B cell (primary cell): ENCODE results near the gene MTFR1L. TPM values are rescaled to one million over a fixed set of nuclear protein-coding genes. Genes with fewer than 3 reads are reported as not detected.

Experiments used
- ATAC-seq: fragments of 200-7000 bp; cut with Tn5 transposase; one replicate; pipeline ENCODE4 v1.10.0; 2021; ENCODE audit warnings: low read depth, mild to moderate bottlenecking, moderate number of reproducible peaks, moderate library complexity
- CTCF ChIA-PET: fragments of 350-600 bp; sonication (Branson Sonifier 250); formaldehyde crosslinking; loops from one replicate; lab custom pipeline; 2021; ENCODE audit warnings: antibody characterized with exemption, inconsistent platforms; lab: Charles Lee
- POLR2A ChIA-PET: fragments of 350-600 bp; sonication (Branson Sonifier 250); formaldehyde crosslinking; loops from one replicate; lab custom pipeline; 2021; ENCODE audit warnings: antibody characterized with exemption; lab: Charles Lee
- DNase-seq: peaks from one replicate; pipeline ENCODE4 v3.0.0; 2013
- H2AFZ ChIP-seq: 2 replicates; pipeline ENCODE4 v1.6.1; 2012; ENCODE audit warnings: mild to moderate bottlenecking, low read depth, low read length; ENCODE audit not compliant: insufficient read depth, poor library complexity, severe bottlenecking
- H3K27ac ChIP-seq, 2 donors: 1 replicate in 1 of 2; 2 replicates in 1 of 2; pipeline ENCODE4 v1.5.1; 2012 to 2013; ENCODE audit warnings: low read length in 2 of 2, mild to moderate bottlenecking in 2 of 2, moderate library complexity in 1 of 2
- H3K27me3 ChIP-seq, 4 experiments: fragments of 200-600 bp in 1 of 4; sonication (generic) in 1 of 4; replicated peaks in 1 of 4; 1 replicate in 2 of 4; 2 replicates in 2 of 4; pipeline versions ENCODE4 v1.6.1 to v1.7.0; 2013 to 2016; ENCODE audit warnings: low read length in 3 of 4, mild to moderate bottlenecking in 2 of 4, mixed read lengths in 1 of 4, moderate library complexity in 1 of 4; ENCODE audit not compliant: insufficient read depth in 4 of 4, control insufficient read depth in 3 of 4; ENCODE audit errors: control extremely low read depth in 1 of 4
- H3K36me3 ChIP-seq, 2 experiments: replicated peaks in 1 of 2; 1 replicate in 1 of 2; 2 replicates in 1 of 2; pipeline versions ENCODE4 v1.6.1 to v1.7.1; 2013; ENCODE audit warnings: low read length in 1 of 2; ENCODE audit not compliant: insufficient read depth in 2 of 2, control insufficient read depth in 1 of 2; ENCODE audit errors: control extremely low read depth in 1 of 2, extremely low read depth in 1 of 2
- H3K4me1 ChIP-seq, 2 donors: fragments of 200-600 bp in 1 of 2; sonication (generic) in 1 of 2; 1 replicate in 1 of 2; 2 replicates in 1 of 2; pipeline versions ENCODE4 v1.5.1 to v1.6.1; 2013 to 2017; ENCODE audit warnings: low read length in 2 of 2; ENCODE audit not compliant: control insufficient read depth in 2 of 2, insufficient read depth in 2 of 2
- H3K4me2 ChIP-seq: replicated peaks from 2 replicates; pipeline ENCODE3; 2012; ENCODE audit warnings: mild to moderate bottlenecking, low read depth, low read length; ENCODE audit not compliant: poor library complexity, severe bottlenecking
- H3K4me3 ChIP-seq, 5 experiments: fragments of 200-600 bp in 1 of 5; sonication (generic) in 1 of 5; 1 replicate in 3 of 5; 2 replicates in 2 of 5; pipeline versions ENCODE4 v1.5.1 to v1.7.0; 2011 to 2016; ENCODE audit warnings: low read length in 4 of 5, mild to moderate bottlenecking in 4 of 5, low read depth in 2 of 5, control low read depth in 1 of 5, moderate library complexity in 1 of 5; ENCODE audit not compliant: insufficient read depth in 1 of 5; ENCODE audit errors: control extremely low read depth in 1 of 5, extremely low read depth in 1 of 5
- H3K79me2 ChIP-seq: fragments of 200-600 bp; sonication (generic); one replicate; pipeline ENCODE4 v1.6.0; 2016; ENCODE audit warnings: low read length; ENCODE audit not compliant: control insufficient read depth, insufficient read depth
- H3K9ac ChIP-seq: fragments of 200-600 bp; sonication (generic); 2 replicates; pipeline ENCODE4 v1.6.1; 2017; ENCODE audit warnings: mild to moderate bottlenecking, low read length, moderate library complexity
- H3K9me3 ChIP-seq, 3 donors: one replicate each; pipeline versions ENCODE4 v1.6.1 to v1.7.1; 2013; ENCODE audit warnings: low read length in 2 of 3; ENCODE audit not compliant: control insufficient read depth in 2 of 3, insufficient read depth in 1 of 3; ENCODE audit errors: control extremely low read depth in 1 of 3
- H4K20me1 ChIP-seq: 2 replicates; pipeline ENCODE4 v1.6.0; 2012; ENCODE audit warnings: mild to moderate bottlenecking, low read length; ENCODE audit not compliant: insufficient read depth, control insufficient read depth, poor library complexity, severe bottlenecking
- H3K27ac Mint-ChIP-seq: one replicate; pipeline ENCODE4 v1.8.0; 2021; ENCODE audit warnings: mixed read lengths
- H3K27me3 Mint-ChIP-seq: one replicate; pipeline ENCODE4 v1.8.0; 2021; ENCODE audit warnings: mixed read lengths
- H3K4me1 Mint-ChIP-seq: one replicate; pipeline ENCODE4 v1.8.0; 2021; ENCODE audit warnings: mixed read lengths
- H3K4me3 Mint-ChIP-seq: one replicate; pipeline ENCODE4 v1.8.0; 2021; ENCODE audit warnings: mixed read lengths
- H3K9me3 Mint-ChIP-seq: one replicate; pipeline ENCODE4 v1.8.0; 2022; ENCODE audit warnings: mixed read lengths; ENCODE audit not compliant: insufficient read depth
- CTCF ChIP-seq: fragments of 200-600 bp; IDR thresholded peaks from one replicate; pipeline ENCODE4 v1.8.0; 2022; ENCODE audit warnings: antibody characterized with exemption, mild to moderate bottlenecking
- EZH2 ChIP-seq: IDR thresholded peaks from 2 replicates; pipeline ENCODE4 v1.6.1; 2012; ENCODE audit warnings: borderline replicate concordance, low read depth, mild to moderate bottlenecking, moderate library complexity, low read length; ENCODE audit not compliant: insufficient read depth, poor library complexity, severe bottlenecking
- WGBS: methylation state at CpG from one replicate; pipeline ENCODE4 v1.1.5; 2013; ENCODE audit warnings: missing lambda C conversion rate; ENCODE audit not compliant: insufficient coverage; 5-methylcytosine and 5-hydroxymethylcytosine counted together
- intact Hi-C: fragments of 100-400 bp; cut with micrococcal nuclease; formaldehyde crosslinking; loops from one replicate; pipeline ENCODE4 v1.10.0; 2022
- polyA plus RNA-seq: library from polyadenylated mRNA; depleted of rRNA; stranded (reverse); fragments of >200 nt; gene quantifications from 2 replicates; pipeline ENCODE4 v1.2.3, GENCODE V29; 2012
- total RNA-seq, 2 donors: library from RNA; stranded (reverse); fragments of 120-200 nt in 1 of 2; gene quantifications; 1 replicate in 1 of 2; 2 replicates in 1 of 2; pipeline versions ENCODE4 v1.2.3 to v1.2.4, GENCODE V29; 2013 to 2022

Gene MTFR1L
- total and polyA plus RNA-seq, 2 donors (not counting 1 experiment from before 2014, with no cell fraction given): 41.5 to 44.6 TPM

DNA sequence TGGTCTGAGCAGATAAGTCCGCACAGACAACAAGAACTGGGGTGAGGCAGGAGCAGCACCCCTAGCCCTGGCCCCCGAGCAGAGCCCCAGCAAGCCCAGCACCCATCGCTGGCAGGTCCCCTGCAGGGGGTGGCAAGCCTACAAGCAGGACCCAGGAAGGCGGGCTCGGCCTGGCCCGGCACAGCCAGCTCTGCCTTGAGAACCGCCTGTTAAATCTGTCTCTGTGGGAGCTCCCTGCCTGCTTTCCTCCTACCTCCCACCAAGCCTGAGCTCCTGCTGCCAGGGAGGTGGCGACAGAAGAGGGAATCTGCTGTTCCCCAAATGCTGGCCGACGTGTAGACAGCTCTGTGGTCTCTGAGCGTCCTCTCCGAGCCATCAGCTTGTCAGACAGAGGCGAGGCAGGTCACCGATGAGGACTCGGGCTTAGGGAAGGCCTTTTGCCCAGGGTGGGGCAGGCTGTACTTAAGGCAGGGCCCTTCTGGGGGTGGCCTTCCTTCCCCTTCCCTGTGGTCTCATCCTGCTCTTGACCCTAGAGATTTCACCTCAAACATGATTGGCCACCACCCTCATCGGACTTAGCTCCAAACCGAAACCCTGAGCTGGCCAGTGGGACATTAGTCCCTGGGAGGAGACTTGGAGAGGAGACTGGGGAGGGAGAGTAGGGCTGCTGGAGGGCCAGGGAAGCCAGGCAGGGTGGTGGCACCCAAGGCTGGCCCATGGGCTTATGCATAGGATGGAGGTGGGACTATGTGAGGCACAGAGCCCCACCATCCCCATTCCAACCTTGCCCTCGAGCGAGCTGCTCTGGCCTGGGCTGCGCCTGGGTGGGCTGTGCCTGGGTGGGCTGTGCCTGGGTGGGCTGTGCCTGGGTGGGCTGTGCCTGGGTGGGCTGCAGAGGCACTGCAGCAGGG lies 12.0 kb upstream of the MTFR1L start:
- CTCF ChIA-PET: interaction anchor here (0.7 to 6.1 kb wide), 7 partner anchors 8 to 1402 kb away, joined by 3 to 59 read pairs (median 6); partner anchors contain the start of genes MTFR1L and SELENON
- Histone ChIP-seq H3K36me3 (peaks cover 0 to 3% of the 10 kb centered on the region in 2 experiments), H2AFZ (no peak overlapping the region), H3K4me3 (no peak overlapping the region), H3K9ac (no peak overlapping the region), H3K4me2 (no peak overlapping the region), H3K27me3 (no peaks in the 10 kb centered on the region), H3K27ac (no peak overlapping the region), H3K79me2 (no peaks in the 10 kb centered on the region), H3K9me3 (no peaks in the 10 kb centered on the region), H4K20me1 (no peaks in the 10 kb centered on the region), H3K4me1 (peaks cover 16 to 23% of the 10 kb centered on the region in 2 donors)
- no peak for DNase-seq
- intact Hi-C loops: no loop called here
- Mint-ChIP-seq H3K4me3 (no peak overlapping the region), H3K9me3 (no peaks in the 10 kb centered on the region), H3K27me3 (no peaks in the 10 kb centered on the region), H3K27ac (no peak overlapping the region), H3K4me1 (peaks cover 25% of the 10 kb centered on the region)
- WGBS: 96% methylated on average over 19 of the region's 20 CpGs
- ATAC-seq: no peak
- POLR2A ChIA-PET: no interaction called here
- TF ChIP-seq EZH2 (no peak), CTCF (no peak)
